Activated CD8-positive, alpha-beta memory T cell treated with anti-CD3 and anti-CD28 coated beads, Interleukin-2, amount 50 U/mL, for 48 hours (primary cell): ENCODE measurements around the gene ACTN2.

Experiments used
- DNase-seq: peaks from one replicate; pipeline ENCODE4 v3.0.0-alpha.2; 2020

The ACTN2 gene

GRCh38 chr1:236744533-236744932 lies 58.2 kb downstream of the ACTN2 start:
- no peak for DNase-seq

- no peak for DNase-seq
These were observed 60.5 kb downstream of the ACTN2 start for GRCh38 chr1:236746785-236747184.

GRCh38 chr1:236747311-236747985 lies 61.1 kb downstream of the ACTN2 start:
- no peak for DNase-seq

- no peak for DNase-seq
These were observed 62.1 kb downstream of the ACTN2 start for GRCh38 chr1:236748268-236748870.

GRCh38 chr1:236750928-236751327 lies 64.6 kb downstream of the ACTN2 start:
- no peak for DNase-seq

GRCh38 chr1:236751385-236751784 lies 65.1 kb downstream of the ACTN2 start:
- no peak for DNase-seq

- DNase-seq = no peak
These were observed 65.6 kb downstream of the ACTN2 start for GRCh38 chr1:236751935-236752334.

- no peak for DNase-seq
These were observed 67.2 kb downstream of the ACTN2 start for GRCh38 chr1:236753516-236753915.

GRCh38 chr1:236753964-236754363 lies 67.7 kb downstream of the ACTN2 start:
- no peak for DNase-seq

GRCh38 chr1:236754525-236755210 lies 68.4 kb downstream of the ACTN2 start:
- DNase-seq = no peak

- DNase-seq = no peak
These were observed 71.3 kb downstream of the ACTN2 start for GRCh38 chr1:236757640-236758039.

GRCh38 chr1:236759252-236759859 lies 73.1 kb downstream of the ACTN2 start:
- DNase-seq = no peak

- DNase-seq = no peak
These were observed 74.2 kb downstream of the ACTN2 start for GRCh38 chr1:236760480-236760879.

- DNase-seq = no peak
These were observed 74.7 kb downstream of the ACTN2 start for GRCh38 chr1:236760986-236761385.

- DNase-seq = no peak
These were observed 75.3 kb downstream of the ACTN2 start for GRCh38 chr1:236761397-236762132.

- no peak for DNase-seq
These were observed 76.1 kb downstream of the ACTN2 start for GRCh38 chr1:236762410-236762809.

GRCh38 chr1:236765831-236766230 lies 79.5 kb downstream of the ACTN2 start:
- DNase-seq = no peak

- no peak for DNase-seq
These were observed 80.2 kb downstream of the ACTN2 start for GRCh38 chr1:236766506-236766905.

- DNase-seq = no peak
These were observed 81.0 kb downstream of the ACTN2 start for GRCh38 chr1:236767276-236767675.

- DNase-seq = no peak
These were observed 82.3 kb downstream of the ACTN2 start for GRCh38 chr1:236768601-236769000.

GRCh38 chr1:236773919-236774318 lies 87.6 kb downstream of the ACTN2 start:
- DNase-seq = no peak

GRCh38 chr1:236774926-236775325 lies 88.6 kb downstream of the ACTN2 start:
- DNase-seq = no peak

- no peak for DNase-seq
These were observed 93.0 kb downstream of the ACTN2 start for GRCh38 chr1:236779312-236779711.
